HepG2 (cell line): ENCODE measurements around the gene THADA. TPM values are rescaled to one million over a fixed set of nuclear protein-coding genes. Genes with fewer than 3 reads are reported as not detected.

Experiments
- ATAC-seq: fragments of 200-7000 bp; cut with Tn5 transposase; 3 replicates; pipeline ENCODE4 v1.9.1; 2020; ENCODE audit warnings: mild to moderate bottlenecking, moderate library complexity
- BruUV-seq: library from RNA; stranded (reverse); fragments of 400-500 nt; replicated peaks from 2 replicates; lab custom pipeline; 2021; lab: Mats Ljungman, UMichigan
- CTCF ChIA-PET: fragments of 300-600 bp; formaldehyde crosslinking; extraction: SDS; loops from one replicate; lab custom pipeline; 2021; ENCODE audit warnings: low total read pairs, inconsistent platforms, low intra/inter-chr PET ratio; lab: Yijun Ruan, JAX
- POLR2A ChIA-PET: fragments of 350-600 bp; sonication (Branson Sonifier 250); formaldehyde crosslinking; loops from one replicate; lab custom pipeline; 2020; ENCODE audit warnings: antibody characterized with exemption, inconsistent platforms; lab: Yijun Ruan, JAX
- DNase-seq: peaks from one replicate; pipeline ENCODE4 v3.0.0-alpha.2; 2015; ENCODE audit warnings: low spot score
- FAIRE-seq: peaks from 3 replicates; lab custom pipeline; 2011; peaks lifted over from hg19 to GRCh38; lab: Jason Lieb, UNC
- H2AFZ ChIP-seq: one replicate; pipeline ENCODE4 v1.6.1; 2011; ENCODE audit warnings: low read length, inconsistent platforms
- H3K27ac ChIP-seq: fragments of 300-600 bp; 3 replicates; pipeline ENCODE4 v1.8.0; 2011; ENCODE audit warnings: mixed run types, mild to moderate bottlenecking, mixed read lengths, low read length, inconsistent platforms; ENCODE audit not compliant: insufficient read depth; ENCODE audit errors: extremely low read length
- H3K27me3 ChIP-seq, 2 experiments: fragments of 200-600 bp in 1 of 2; 2 replicates in 1 of 2; 3 replicates in 1 of 2; pipeline versions ENCODE4 v1.6.0 to v1.8.0; 2011; ENCODE audit warnings: low read length in 2 of 2, mild to moderate bottlenecking in 2 of 2, moderate library complexity in 2 of 2, inconsistent platforms in 1 of 2; ENCODE audit not compliant: insufficient read depth in 2 of 2, control insufficient read depth in 1 of 2
- H3K36me3 ChIP-seq, 2 experiments: fragments of 200-600 bp in 1 of 2; replicated peaks in 1 of 2; 2 replicates in 1 of 2; 3 replicates in 1 of 2; pipeline versions ENCODE4 v1.5.1 to v1.8.0; 2011; ENCODE audit warnings: low read length in 2 of 2, inconsistent platforms in 1 of 2; ENCODE audit not compliant: insufficient read depth in 2 of 2, control insufficient read depth in 1 of 2
- H3K4me1 ChIP-seq: 2 replicates; pipeline ENCODE4 v1.5.1; 2012; ENCODE audit warnings: low read length, inconsistent platforms; ENCODE audit not compliant: insufficient read depth
- H3K4me2 ChIP-seq: 2 replicates; pipeline ENCODE4 v1.6.0; 2011; ENCODE audit warnings: low read depth, low read length, inconsistent platforms
- H3K4me3 ChIP-seq, 3 experiments: fragments of 200-600 bp in 1 of 3; sonication (generic), shearing (Covaris generic) in 1 of 3; replicated peaks in 1 of 3; 2 replicates each; pipeline ENCODE4 v1.5.1; 2011 to 2016; ENCODE audit warnings: low read length in 3 of 3, inconsistent platforms in 2 of 3, low read depth in 2 of 3, mild to moderate bottlenecking in 2 of 3, control low read depth in 1 of 3, mixed read lengths in 1 of 3; ENCODE audit not compliant: insufficient read depth in 1 of 3
- H3K79me2 ChIP-seq: one replicate; pipeline ENCODE4 v1.6.1; 2011; ENCODE audit warnings: low read length, inconsistent platforms; ENCODE audit not compliant: insufficient read depth
- H3K9ac ChIP-seq: 2 replicates; pipeline ENCODE4 v1.6.0; 2011; ENCODE audit warnings: mild to moderate bottlenecking, low read depth, low read length, inconsistent platforms; ENCODE audit not compliant: insufficient read depth
- H3K9me3 ChIP-seq: 2 replicates; pipeline ENCODE4 v1.5.1; 2012; ENCODE audit warnings: mild to moderate bottlenecking, low read length
- H4K20me1 ChIP-seq: 2 replicates; pipeline ENCODE4 v1.6.0; 2011; ENCODE audit warnings: inconsistent platforms, mild to moderate bottlenecking, low read length, moderate library complexity; ENCODE audit not compliant: insufficient read depth
- DR1 ChIP-seq: sonication (generic); formaldehyde crosslinking; IDR thresholded peaks from 2 replicates; pipeline ENCODE4 v1.8.0; 2021; ENCODE audit warnings: mild to moderate bottlenecking, missing genetic modification reagents, inconsistent platforms
- EZH2 ChIP-seq: conservative IDR thresholded peaks from 2 replicates; pipeline ENCODE4 v1.6.1; 2012; ENCODE audit warnings: mild to moderate bottlenecking, low read depth, low read length, moderate library complexity
- HOXA5 ChIP-seq: sonication (generic); formaldehyde crosslinking; IDR thresholded peaks from 2 replicates; pipeline ENCODE4 v1.4.0; 2020; ENCODE audit warnings: missing genetic modification reagents
- ISL2 ChIP-seq: sonication (generic); formaldehyde crosslinking; IDR thresholded peaks from 2 replicates; pipeline ENCODE4 v1.5.0; 2020; ENCODE audit warnings: missing genetic modification reagents
- KDM6A ChIP-seq: IDR thresholded peaks from 2 replicates; pipeline ENCODE4 v1.6.1; 2016; ENCODE audit warnings: low read depth
- MAZ ChIP-seq, 2 experiments: sonication (generic) in 1 of 2; formaldehyde crosslinking in 1 of 2; IDR thresholded peaks; 2 replicates each; pipeline versions ENCODE4 v1.5.0 to v1.6.1; 2012 to 2020; ENCODE audit warnings: low read depth in 2 of 2, mild to moderate bottlenecking in 2 of 2, borderline replicate concordance in 1 of 2, improper control_type of control experiment in 1 of 2, low read length in 1 of 2, missing genetic modification reagents in 1 of 2, moderate library complexity in 1 of 2
- PHF20 ChIP-seq: sonication (generic); formaldehyde crosslinking; IDR thresholded peaks from 2 replicates; pipeline ENCODE4 v1.5.0; 2020; ENCODE audit warnings: mild to moderate bottlenecking, missing genetic modification reagents
- TAF15 ChIP-seq: fragments of 200-400 bp; formaldehyde crosslinking; IDR thresholded peaks from one replicate; pipeline ENCODE4 v1.6.1; 2018; ENCODE audit warnings: mild to moderate bottlenecking, low read depth, low read length; ENCODE audit not compliant: poor library complexity, severe bottlenecking
- ZNF318 ChIP-seq: sonication (generic); formaldehyde crosslinking; IDR thresholded peaks from 2 replicates; pipeline ENCODE4 v1.4.0; 2020; ENCODE audit warnings: mild to moderate bottlenecking, missing genetic modification reagents
- ZNF510 ChIP-seq: sonication (generic); formaldehyde crosslinking; IDR thresholded peaks from 2 replicates; pipeline ENCODE4 v1.4.0; 2020; ENCODE audit warnings: low read depth, mild to moderate bottlenecking, missing genetic modification reagents
- ZNF552 ChIP-seq: sonication (generic); formaldehyde crosslinking; IDR thresholded peaks from 2 replicates; pipeline ENCODE4 v1.9.0; 2022; ENCODE audit warnings: missing genetic modification reagents, mild to moderate bottlenecking, borderline replicate concordance
- ZNF644 ChIP-seq: IDR thresholded peaks from 2 replicates; pipeline ENCODE4 v1.6.1; 2016; ENCODE audit warnings: low read depth
- ZNF724P ChIP-seq: sonication (generic); formaldehyde crosslinking; IDR thresholded peaks from 2 replicates; pipeline ENCODE4 v1.8.0; 2022; ENCODE audit warnings: missing genetic modification reagents, borderline replicate concordance
- ZSCAN31 ChIP-seq: sonication (generic); formaldehyde crosslinking; IDR thresholded peaks from 2 replicates; pipeline ENCODE4 v1.5.0; 2020; ENCODE audit warnings: low read depth, mild to moderate bottlenecking, missing genetic modification reagents
- WGBS: methylation state at CpG from one replicate; pipeline ENCODE4 v1.1.6; 2017; ENCODE audit warnings: low lambda C conversion rate; 5-methylcytosine and 5-hydroxymethylcytosine counted together
- in situ Hi-C: cut with HindIII; loops from 2 replicates; pipeline ENCODE4 v1.10.0; 2017; ENCODE audit warnings: low pct_unique_long_range_greater_than_20kb; ENCODE audit not compliant: extremely low pct_ligation_motif_present
- intact Hi-C: fragments of 100-400 bp; cut with micrococcal nuclease; formaldehyde crosslinking; loops from one replicate; pipeline ENCODE4 v1.10.0; 2022; ENCODE audit not compliant: unreplicated experiment
- polyA plus RNA-seq, 8 experiments: library from polyadenylated mRNA; depleted of rRNA in 3 of 8; stranded (reverse) in 7 of 8; unstranded in 1 of 8; fragments of >200 nt; fragmentation: Illumina TruSeq in 4 of 8; extraction: Trizol in 4 of 8; gene quantifications; 2 replicates each; pipeline versions ENCODE4 v1.2.1 to v1.2.3, GENCODE V29; 2011 to 2016; ENCODE audit warnings: low read depth in 4 of 8, missing spikeins in 1 of 8, mixed read lengths in 1 of 8; ENCODE audit not compliant: insufficient read depth in 1 of 8
- total RNA-seq, 5 experiments: library from RNA; depleted of rRNA; stranded (reverse); fragments of >200 nt; fragmentation: Illumina TruSeq; extraction: Trizol; gene quantifications; 2 replicates each; pipeline ENCODE4 v1.2.3, GENCODE V29; 2016; ENCODE audit warnings: low read depth in 1 of 5

THADA gene
- total and polyA plus RNA-seq, 2 of the 13 experiments (the other 11 are each of a cell fraction or from before 2014, with no cell fraction given): 12.7 to 21.7 TPM

- Histone ChIP-seq H3K9ac (no peak overlapping the region), H3K4me2 (no peak overlapping the region), H3K27ac (no peak overlapping the region), H3K79me2 (no peaks in the 10 kb centered on the region), H3K36me3 (no peaks in the 10 kb centered on the region), H2AFZ (no peak overlapping the region), H3K9me3 (no peaks in the 10 kb centered on the region), H3K27me3 (no peaks in the 10 kb centered on the region), H4K20me1 (no peaks in the 10 kb centered on the region), H3K4me3 (no peak overlapping the region), H3K4me1 (peaks cover 38% of the 10 kb centered on the region)
- ATAC-seq (no peak), DNase-seq (no peak), FAIRE-seq (no peak)
- no TSS peak for BruUV-seq
- CTCF ChIA-PET: no interaction called here
- WGBS: 100% methylated on average over 2 of the region's 2 CpGs
- intact Hi-C loops (no loop called here), in situ Hi-C loops (no loop called here)
- POLR2A ChIA-PET: interaction anchor here (1.2 to 1.4 kb wide), 2 partner anchors 12 to 18 kb away, joined by 3 read pairs; no protein-coding TSS in a partner anchor
- TF ChIP-seq ZNF510 (CRISPR knock-in tag): no peak
- no peak for TF ChIP-seq PHF20 (CRISPR knock-in tag)
- TF ChIP-seq ISL2 (CRISPR knock-in tag): no peak
- no peak for TF ChIP-seq KDM6A (CRISPR knock-in tag)
- no peak for TF ChIP-seq HOXA5 (CRISPR knock-in tag)
- TF ChIP-seq ZSCAN31 (CRISPR knock-in tag): no peak
- TF ChIP-seq MAZ (IDR thresholded peaks at IDR 0.05; ENCODE audit: borderline replicate concordance, low read depth, low read length): no peak
- no peak for TF ChIP-seq MAZ (CRISPR knock-in tag; IDR thresholded peaks at IDR 0.05; ENCODE audit: low read depth)
- TF ChIP-seq DR1 (CRISPR knock-in tag): no peak
- TF ChIP-seq ZNF644: no peak
- no peak for TF ChIP-seq ZNF318 (CRISPR knock-in tag)
- TF ChIP-seq EZH2: no peak
- TF ChIP-seq ZNF724P (CRISPR knock-in tag): no peak
- TF ChIP-seq ZNF552 (CRISPR knock-in tag): no peak
- TF ChIP-seq TAF15: no peak
These were observed 187.3 kb downstream of the THADA start for GRCh38 chr2:43408407-43409160.
